NOMO-1 treated with dmso at 0.1 percent for 144 hours (cell line): ENCODE measurements around the gene DTYMK.

Experiments used
- DNase-seq: peaks from one replicate; lab custom pipeline; 2025; ENCODE audit not compliant: unreplicated experiment; lab: John Stamatoyannopoulos, UW

DTYMK gene

DNA sequence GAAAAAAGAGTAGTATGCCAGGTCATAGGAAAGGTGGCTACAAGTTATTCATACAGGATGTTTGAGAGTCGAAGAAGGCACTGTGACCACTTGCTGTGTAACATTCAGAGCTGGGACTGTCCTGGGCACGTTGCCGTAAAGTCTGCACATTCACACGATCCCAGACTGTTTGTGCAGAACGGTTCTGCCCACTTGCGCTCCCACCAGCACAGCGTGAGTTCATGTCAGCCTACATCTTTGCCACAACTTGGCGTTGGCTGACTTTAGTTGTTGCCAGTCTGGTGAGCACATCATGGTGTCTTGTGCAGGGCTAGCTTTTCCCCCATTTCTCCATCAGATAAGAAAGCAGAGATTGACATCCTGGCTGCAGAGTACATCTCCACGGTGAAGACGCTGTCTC, 22.3 kb upstream of the DTYMK start:
- no peak for DNase-seq

DNA sequence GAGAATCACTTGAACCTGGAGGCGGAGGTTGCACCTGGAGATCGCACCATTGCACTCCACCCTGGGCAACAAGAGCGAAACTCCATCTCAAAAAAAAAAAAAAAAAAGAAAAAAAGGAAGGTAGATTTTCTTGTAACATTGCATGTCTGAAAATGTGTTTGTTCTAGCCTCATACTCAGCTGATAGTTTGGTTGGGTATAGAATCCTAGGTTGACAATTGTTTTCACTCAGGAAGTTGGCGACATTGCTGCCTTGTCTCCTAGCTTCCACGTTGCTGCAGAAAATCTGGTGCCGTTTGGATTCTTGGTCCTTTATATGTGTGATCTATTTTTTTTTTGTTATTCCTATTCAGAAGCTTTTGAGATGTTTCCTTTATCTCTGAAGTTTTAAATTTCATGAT, 19.9 kb upstream of the DTYMK start:
- DNase-seq = no peak

DNA sequence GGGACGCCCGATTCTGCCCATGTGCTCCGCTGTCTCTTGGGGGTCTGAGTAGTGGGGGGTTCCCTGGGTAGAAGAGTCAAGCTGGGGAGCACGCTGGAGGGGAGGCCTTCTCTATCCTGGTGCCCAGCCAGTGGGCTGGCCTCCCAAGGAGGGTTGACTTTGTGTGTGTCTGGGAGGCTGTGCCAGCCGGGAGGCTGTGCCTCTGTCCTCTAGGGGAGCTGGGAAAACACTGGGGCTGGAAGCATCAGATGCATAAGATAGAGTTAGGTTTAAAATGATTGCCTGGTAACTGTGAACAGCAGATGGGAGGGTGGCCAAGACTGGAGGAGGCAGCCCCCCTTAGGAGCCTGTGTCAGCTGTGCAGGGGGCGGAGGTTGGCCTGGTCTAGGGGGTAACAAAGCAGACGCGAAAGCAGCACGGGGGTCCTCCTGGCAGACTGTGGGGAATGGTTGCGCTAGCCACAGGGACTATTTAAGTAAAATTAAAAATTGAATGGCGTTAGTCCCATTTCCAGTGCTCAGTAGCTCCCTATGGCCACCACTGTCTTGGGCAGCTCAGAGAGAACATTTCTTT, 16.5 kb upstream of the DTYMK start:
- DNase-seq = no peak

DNA sequence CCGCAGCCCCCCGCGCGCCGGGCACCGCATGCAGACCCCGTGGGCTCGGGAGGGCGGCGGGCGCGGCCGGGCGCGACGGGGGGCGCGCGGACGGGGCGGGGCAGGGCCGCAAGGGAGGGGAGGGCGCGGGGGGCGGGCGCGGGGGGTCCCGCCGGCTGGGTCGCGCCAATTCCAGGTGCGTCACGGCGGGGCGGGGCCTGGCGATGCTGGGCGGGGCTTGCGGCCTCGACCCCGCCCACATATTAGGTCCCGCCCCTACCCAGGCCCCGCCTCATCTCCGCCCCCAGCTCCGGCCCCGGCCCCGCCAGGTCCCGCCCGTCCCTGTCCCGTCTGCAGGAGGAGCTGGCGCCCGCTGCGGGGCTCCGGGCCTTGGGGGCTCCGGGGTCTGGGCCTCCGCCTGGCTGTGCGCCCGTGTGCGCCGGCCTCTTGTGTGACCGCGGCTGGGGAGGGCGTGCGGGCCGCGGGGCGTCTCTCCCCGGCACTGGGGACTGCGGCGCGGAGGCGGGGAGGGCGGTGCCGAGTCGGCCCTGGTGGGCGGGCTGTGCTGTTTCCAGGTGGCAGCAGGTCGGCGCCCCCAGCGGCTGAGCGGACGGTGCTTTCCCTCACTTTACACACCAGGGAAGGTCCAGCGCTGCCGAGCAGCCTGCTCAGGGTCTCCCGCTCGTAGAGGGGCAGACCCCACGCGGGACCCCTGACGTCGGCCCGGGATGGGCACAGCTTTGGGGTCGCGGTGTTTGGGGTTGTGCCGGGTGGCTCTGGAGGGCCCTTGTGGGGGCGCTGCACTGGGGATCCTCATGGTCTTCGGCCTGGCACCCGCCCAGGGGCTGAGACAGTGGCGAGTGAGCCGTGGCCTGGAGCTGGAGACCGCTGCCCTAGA, 15.8 kb upstream of the DTYMK start:
- DNase-seq = peak; percentile 69

DNA sequence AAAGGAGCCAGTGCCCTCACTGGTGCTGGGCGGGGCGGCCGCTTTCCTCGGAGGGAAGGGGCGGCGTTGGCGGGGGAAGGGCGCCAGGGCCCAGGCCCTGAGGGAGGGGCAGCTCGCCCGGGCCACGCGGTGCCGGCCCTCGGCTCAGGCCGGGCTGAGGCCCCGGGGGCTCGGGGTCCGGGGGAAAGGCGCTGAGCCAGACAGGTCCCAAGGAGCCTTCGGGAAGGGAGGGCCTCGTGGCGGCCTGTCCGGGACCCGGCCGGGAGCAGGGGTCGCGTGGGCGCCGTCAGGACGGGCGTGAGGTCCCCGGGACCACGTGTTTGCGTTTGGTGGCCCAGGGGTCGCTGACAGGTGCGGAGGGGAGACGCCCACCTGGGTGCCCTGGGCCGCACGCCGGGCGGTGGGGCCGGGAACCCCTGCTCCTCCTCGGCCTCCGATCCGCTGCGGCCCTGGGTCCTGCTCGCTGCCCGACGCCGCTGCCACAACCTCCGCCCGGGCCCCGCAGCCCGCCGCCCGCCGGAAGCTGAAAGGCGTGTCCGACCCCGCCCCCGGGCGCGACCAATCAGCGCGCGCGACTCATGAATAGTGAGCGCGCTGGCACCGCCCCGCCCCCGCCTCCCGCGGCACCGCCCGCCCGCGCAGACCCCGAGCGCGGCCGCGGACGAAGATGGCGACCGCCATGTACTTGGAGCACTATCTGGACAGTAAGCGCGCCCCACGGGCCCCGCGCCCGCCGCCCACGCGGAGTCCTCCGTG, 15.0 kb upstream of the DTYMK start, which contains the start of gene ING5:
ING5 (plus strand) TSS at position 641 of the 756 bp plus-strand sequence; CDS start at position 668, 27 bp downstream.
- peak; percentile 76 for DNase-seq

DNA sequence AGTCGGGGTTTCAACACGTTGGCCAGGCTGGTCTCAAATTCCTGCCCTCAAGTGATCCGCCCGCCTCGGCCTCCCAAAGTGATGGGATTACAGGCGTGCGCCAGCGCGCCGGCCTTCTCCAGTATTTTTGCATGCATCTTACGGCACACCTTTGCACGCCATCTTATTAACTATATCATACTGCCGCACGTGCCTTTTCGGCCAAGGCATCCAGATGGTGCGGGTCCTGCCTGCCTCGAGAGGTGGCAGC, 14.5 kb upstream of the DTYMK start:
- DNase-seq = no peak

DNA sequence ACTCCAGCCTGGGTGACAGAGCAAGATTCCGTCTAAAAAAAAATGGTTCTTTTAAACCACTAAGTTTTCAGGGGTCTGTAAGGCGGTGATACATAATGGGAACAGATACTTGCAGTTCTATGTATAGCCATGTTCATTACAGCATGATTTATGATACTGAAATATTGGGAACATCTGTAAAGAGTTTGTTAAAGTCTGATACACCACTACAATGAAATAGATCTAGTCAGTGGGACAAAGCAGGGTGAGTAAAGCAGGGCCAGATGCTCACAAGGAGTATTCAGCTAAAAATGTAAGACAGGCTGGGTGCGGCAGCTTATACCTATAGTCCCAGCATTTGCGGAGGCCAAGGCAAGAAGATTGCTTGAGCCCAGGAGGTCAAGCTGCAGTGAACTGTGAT, 9.0 kb upstream of the DTYMK start:
- no peak for DNase-seq

DNA sequence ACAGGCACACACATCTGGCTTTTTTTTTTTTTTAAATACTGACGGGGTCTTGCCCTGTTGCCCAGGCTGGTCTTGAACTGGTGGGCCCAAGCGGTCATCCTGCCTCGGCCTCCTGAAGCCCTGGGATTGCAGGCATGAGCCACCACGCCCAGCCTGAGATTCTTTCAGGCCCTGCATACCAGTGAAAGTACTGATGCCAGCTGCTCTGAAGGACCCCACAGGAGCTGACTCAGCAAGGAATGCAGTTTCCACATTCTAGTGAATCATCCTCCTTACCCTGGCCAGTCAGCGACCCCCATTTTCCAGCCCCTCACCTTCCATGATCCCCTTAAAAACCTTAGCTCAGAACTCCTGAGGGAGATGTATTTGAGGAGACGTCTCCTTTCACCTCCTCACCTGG, 5.8 kb upstream of the DTYMK start:
- no peak for DNase-seq

DNA sequence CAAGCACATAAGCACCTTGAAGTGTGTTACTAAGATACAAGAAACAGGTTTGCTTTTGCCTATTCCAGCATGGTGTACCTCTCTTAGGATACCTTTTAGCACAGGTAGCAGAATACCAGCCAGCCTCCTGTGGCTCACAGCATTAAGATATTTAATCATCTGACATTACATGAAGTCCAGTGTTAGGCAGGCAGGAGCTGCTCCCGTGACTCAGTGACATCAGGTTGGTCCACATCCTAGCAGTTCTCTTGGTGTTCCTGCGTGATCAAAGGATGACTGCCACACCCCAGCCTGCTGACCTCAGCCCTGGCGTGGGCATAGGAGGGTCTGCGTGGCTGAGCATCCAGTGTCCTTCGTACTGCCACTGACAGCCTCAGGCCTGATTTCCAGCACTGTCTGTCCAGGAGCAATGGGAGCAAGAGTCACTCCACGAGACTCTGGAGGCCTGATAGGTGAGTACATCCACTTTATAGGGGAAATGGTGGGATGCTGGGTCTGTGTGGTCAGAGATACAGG, 3.6 kb upstream of the DTYMK start:
- no peak for DNase-seq

DNA sequence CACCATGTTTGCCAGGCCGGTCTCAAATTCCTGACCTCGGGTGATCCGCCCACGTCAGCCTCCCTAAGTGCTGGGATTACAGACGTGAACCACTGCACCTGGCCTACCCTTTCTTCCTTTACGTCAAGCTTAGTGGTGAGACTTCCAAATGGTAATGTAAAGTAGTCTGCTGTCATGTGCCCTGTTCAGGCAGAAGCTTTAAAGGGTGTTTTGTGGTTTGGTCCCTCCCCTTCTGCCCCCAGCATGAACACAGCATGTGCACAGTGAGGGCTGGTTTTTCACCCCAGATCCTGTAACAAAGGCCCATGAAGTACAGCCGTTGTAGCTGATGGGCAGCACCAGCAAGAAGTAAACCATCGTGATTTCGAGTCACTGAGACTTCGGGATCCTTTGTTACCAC, 2.7 kb upstream of the DTYMK start:
- no peak for DNase-seq

DNA sequence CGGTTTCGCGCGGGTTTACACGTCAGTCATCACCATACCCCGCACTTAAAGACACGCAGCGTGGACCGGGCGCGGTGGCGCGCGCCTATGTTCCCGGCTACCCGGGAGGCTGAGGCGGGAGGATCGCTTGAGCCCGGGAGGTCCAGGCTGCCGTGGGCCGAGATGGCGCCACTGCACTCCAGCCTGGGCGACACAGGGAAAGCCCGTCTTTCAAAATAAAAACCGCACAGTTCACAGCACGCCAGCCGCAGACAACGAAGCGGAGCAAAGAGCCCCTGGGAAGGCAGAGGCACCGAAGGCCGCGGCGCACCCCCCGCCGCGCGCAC, 328 bp downstream of the DTYMK start:
- DNase-seq = no peak

DNA sequence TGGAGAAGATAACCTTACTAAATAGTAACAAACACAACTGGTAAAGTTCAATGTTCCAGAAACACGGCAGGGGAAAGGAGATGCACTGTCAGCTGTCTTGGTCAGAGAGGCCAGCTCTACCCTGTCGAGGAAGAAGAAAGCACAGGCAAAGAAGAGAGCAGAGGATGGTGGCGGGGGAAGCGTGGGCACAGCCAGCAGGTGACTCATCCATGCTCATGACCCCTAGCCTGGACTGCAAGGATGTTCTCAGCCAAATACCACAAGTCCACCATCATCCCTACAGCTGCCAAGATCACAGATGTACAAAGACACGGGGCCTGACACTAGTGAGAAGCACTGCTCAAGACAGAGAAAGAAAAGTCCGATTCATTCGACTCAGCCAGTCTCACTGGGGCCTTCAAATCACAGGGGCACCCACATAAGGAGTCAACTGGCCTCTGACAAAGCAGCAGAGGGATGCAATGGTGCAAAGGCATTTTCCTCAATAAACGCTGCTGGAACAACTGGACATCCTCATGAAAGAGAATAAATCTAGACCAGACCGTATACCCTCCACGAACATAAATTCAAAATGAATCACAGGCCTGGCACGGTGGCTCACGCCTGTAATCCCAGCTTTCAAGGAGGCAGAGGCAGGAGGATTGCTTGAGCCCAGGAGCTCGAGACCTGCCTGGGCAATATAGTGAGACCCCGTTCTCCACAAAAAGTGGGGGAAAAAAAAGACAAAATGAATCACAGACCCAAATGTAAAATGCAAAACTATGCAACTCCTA, 5.6 kb downstream of the DTYMK start:
- no peak for DNase-seq

DNA sequence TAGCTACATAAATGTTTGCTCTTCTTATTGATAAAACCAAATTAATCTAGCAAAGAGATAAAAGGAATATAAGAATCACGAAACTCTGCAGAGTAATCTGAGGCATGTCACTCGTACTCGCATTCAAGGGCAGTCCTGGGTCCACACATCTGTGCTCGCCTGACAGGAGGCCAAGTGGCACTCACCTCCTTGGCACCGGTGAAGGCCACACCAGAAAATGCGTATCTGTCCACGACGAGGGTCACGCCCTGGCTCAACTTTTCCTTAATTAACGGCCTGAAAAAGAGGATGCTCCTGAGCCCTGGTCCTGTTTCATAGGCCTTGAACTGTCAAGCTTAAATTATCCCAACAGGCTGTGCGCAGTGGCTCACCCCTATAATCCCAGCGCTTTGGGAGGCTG, 6.6 kb downstream of the DTYMK start:
- no peak for DNase-seq

DNA sequence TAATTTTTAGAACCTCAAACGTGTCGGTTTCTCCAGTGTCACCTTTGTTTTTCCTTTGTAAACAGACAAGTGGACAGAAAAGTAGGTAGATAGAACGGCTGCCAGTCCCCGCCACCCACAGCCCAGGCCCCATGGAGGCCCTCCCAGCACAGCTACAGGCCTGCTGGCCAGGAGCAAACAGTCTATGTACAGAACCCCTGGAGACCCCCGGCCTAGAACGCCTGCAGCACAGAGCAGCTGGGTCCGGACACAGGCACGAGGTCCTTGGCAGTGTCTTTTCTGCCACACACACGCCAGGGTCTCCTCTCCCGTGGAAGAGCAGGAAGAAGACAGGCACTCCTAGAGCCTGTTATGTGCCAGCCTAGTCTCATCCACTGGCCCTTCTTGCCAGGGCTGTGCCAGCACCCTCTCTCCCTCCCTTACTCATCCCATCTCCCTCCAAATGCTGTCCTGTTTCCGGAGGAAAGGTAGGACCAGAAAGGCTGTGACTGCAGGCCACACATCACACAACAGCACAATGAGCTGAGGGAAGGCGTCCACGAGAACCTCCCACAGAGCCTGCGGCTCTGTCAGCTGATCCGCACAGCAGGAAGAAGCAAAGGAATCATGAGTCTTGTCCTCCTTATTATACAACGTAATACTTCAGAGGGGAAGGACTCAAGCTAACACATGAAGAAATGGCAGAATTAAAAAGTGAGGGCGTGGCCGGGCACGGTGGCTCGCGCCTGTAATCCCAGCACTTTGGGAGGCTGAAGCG, 7.7 kb downstream of the DTYMK start:
- DNase-seq = no peak

DNA sequence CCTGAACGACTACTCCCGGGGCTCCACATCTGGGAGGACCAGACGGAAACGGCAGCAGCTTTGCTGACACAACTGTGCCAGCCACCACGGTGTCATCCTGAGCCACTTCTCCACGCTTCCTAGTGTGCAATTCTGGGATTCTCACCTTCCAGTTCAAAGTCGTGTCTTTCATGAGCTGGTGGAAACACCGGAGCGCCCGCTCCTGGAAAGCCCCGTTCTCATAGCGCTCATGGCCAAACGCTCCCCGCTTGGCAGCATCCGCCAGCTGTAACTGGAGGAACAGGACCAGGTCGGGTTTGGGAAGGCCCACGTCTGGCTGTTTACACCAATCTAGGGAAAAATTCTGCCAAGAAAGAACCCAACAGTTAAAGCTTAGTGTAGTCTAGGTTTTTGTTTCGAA, 8.3 kb downstream of the DTYMK start:
- no peak for DNase-seq

DNA sequence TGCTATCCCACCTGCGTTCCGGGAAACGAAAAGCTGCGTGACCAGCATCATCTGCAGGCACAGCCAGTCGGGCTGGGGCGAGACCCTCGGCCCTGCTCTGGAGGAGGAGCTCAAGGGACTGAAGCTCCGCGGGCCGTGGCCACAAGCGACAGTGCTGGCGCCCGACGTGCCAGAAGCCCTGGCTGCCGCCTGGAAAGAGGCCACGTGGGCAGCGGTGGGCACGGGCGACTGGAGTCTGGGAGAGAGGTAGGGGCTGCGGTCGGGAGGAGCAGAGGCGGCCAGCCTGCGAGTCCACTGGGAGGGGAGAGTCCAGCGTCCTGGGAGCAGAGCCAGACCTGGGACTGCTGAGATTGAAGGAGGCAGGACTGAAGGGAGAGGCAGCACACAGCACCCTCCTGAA, 9.2 kb downstream of the DTYMK start:
- no peak for DNase-seq

DNA sequence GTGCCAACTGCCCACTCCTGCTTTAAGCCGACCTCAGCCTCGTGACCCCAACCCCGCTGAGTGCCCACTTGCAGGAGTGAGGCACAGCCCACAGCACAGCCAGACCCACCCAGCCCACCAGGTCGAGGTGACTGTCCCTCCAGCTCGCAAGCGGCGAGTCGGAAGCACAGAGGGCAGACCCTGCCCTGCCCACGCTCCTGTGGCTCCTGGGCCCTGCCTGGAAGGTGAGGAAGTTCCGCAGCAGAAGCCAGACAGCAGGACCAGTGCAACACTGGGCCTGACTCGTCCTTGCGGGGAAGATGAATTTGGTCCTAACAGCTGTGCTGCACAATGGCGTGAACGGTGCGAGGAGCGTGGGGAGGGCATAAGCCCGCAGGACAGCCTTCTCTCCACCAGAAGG, 9.9 kb downstream of the DTYMK start:
- no peak for DNase-seq

DNA sequence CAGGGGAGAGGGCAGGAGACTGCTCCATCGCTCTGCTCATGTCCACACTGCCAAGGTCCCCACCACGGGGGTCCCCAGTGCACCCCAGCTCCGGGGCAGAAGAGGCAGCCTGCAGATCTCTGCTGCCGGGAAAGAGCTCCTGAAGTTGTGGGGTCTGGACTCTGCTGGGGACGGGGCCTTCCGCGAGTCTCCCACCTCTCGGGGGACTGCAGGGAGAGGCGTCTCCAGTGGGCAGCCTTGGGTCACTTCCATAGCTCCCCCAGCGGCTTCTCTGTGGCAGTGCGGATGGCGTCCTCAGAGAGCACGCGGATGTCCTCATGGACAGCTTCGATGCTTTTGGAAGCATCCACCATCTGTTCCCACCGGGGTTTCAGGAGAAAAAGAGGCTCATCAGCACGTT, 10.7 kb downstream of the DTYMK start:
- DNase-seq = no peak

DNA sequence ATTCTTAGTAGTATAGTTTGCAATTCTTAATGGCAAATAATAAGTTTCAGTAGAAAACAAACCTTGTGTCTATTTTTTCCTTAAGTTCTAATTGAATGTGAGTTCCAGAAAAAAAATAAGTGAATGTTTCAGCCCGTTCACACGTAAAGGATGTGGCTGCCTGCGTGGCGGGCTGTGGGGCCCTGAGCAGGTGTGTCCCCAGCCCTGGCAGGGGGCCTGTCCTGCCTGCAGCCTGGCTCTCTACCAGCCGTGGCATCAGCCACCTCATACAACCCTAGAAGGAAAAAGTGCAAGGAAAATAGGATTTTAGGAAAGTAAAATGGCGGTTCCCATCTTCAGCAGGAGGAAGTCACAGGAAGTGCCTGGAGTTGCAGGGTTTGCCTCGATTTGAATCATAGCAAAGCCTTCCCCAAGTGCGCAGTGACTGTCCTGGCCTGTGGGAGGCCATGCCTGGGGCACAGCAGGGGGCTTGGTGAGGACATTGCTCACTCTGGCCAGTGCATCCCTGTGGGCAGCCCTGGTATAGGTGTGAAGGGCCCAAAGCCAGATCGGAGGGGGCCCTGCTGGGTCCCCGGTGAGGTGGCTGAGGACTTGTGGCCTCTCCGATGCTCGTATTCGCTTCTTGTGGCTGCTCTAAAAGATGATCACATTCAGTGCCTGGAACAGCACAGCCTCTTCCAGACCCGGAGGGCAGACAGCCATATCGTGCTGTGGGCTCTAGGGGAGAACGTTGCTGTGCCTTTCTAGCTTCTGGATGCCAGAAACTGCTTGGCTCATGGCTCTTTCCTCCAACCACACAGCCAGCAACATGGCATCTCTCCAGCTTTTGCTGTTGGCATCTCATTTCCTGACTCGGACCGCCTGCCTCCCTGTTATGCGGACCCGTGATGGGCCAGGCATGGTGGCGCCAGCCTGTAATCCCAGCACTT, 12.6 kb downstream of the DTYMK start:
- no peak for DNase-seq

DNA sequence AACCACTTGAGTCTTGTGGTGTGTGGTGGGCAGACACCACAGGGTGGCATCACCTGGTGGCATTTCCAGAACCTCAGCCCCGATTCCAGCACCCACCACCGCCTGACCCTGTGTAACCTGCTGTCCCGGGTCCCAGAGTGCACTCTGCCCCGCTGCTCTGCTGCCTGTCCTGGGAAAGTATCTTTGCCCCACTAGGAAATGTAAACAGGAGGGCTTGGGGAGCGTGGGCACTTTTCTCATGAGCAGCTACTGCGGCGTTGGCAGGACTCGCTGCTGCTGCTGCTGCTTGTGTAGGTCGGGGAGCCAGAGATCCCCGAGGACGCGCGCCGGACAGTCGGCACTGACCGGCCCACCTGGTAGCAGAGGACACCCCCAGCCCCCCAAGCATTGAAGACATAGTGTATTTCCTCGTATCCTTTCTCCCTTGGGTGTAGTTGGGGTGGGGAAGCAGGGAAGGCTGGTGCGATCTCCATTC, 13.4 kb downstream of the DTYMK start:
- DNase-seq = no peak
